IPS-18c (cell line): Measurements from ENCODE around the gene FN3KRP.

Experiments used
- H3K4me3 ChIP-seq: 2 replicates; pipeline ENCODE4 v1.7.0; 2013; ENCODE audit warnings: low read depth, mild to moderate bottlenecking, low read length, moderate library complexity; ENCODE audit not compliant: insufficient read depth
- H3K9me3 ChIP-seq: one replicate; pipeline ENCODE4 v1.6.1; 2013; ENCODE audit warnings: mild to moderate bottlenecking, low read length, moderate library complexity; ENCODE audit not compliant: control insufficient read depth, insufficient read depth

Gene FN3KRP

GRCh38 chr17:82685291-82685690, 31.2 kb upstream of the FN3KRP start:
- Histone ChIP-seq H3K4me3 (no peak overlapping the region), H3K9me3 (no peaks in the 10 kb centered on the region)

- Histone ChIP-seq H3K4me3 (no peak overlapping the region), H3K9me3 (no peaks in the 10 kb centered on the region)
Observed at GRCh38 chr17:82686366-82687324, 29.9 kb upstream of the FN3KRP start.

GRCh38 chr17:82687375-82687861, 29.1 kb upstream of the FN3KRP start:
- Histone ChIP-seq H3K4me3 (no peak overlapping the region), H3K9me3 (no peaks in the 10 kb centered on the region)

- no peaks in the 10 kb centered on the region for H3K9me3 ChIP-seq
- H3K4me3 ChIP-seq, result no peak overlapping the region
Observed at GRCh38 chr17:82687871-82688270, 28.6 kb upstream of the FN3KRP start.

GRCh38 chr17:82689077-82689476, 27.4 kb upstream of the FN3KRP start:
- Histone ChIP-seq H3K4me3 (no peak overlapping the region), H3K9me3 (no peaks in the 10 kb centered on the region)

- Histone ChIP-seq H3K4me3 (no peak overlapping the region), H3K9me3 (no peaks in the 10 kb centered on the region)
Observed at GRCh38 chr17:82690786-82691489, 25.6 kb upstream of the FN3KRP start.

GRCh38 chr17:82691714-82692113, 24.8 kb upstream of the FN3KRP start:
- H3K9me3 ChIP-seq, result no peaks in the 10 kb centered on the region
- no peak overlapping the region for H3K4me3 ChIP-seq

GRCh38 chr17:82692268-82692667, 24.2 kb upstream of the FN3KRP start:
- H3K4me3 ChIP-seq, result no peak overlapping the region

GRCh38 chr17:82693168-82693867, 23.2 kb upstream of the FN3KRP start:
- Histone ChIP-seq H3K4me3 (no peak overlapping the region), H3K9me3 (no peaks in the 10 kb centered on the region)

More at GRCh38 chr17:82692268-82692667, 24.2 kb upstream of the FN3KRP start:
- no peaks in the 10 kb centered on the region for H3K9me3 ChIP-seq

GRCh38 chr17:82694647-82695046, 21.9 kb upstream of the FN3KRP start:
- Histone ChIP-seq H3K9me3 (no peaks in the 10 kb centered on the region), H3K4me3 (no peak overlapping the region)

- Histone ChIP-seq H3K9me3 (no peaks in the 10 kb centered on the region), H3K4me3 (no peak overlapping the region)
Observed at GRCh38 chr17:82696259-82696658, 20.2 kb upstream of the FN3KRP start.

GRCh38 chr17:82696916-82697807, 19.3 kb upstream of the FN3KRP start:
- H3K9me3 ChIP-seq, result no peaks in the 10 kb centered on the region
- H3K4me3 ChIP-seq, result peak overlapping the region; percentile 53

- no peaks in the 10 kb centered on the region for H3K9me3 ChIP-seq
- H3K4me3 ChIP-seq, result peak overlapping the region; percentile 53
Observed at GRCh38 chr17:82697808-82698064, 18.8 kb upstream of the FN3KRP start.

- no peaks in the 10 kb centered on the region for H3K9me3 ChIP-seq
- H3K4me3 ChIP-seq, result peak within 1 kb of the TSS; percentile 63
Observed at GRCh38 chr17:82698065-82698973, 18.2 kb upstream of the FN3KRP start, which contains the start of gene RAB40B. Gene RAB40B, minus strand, starts transcription at chr17:82698698. Its CDS starts 102 bp downstream, at chr17:82698596.

- Histone ChIP-seq H3K4me3 (peak overlapping the region; percentile 63), H3K9me3 (no peaks in the 10 kb centered on the region)
Observed at GRCh38 chr17:82698974-82699442, 17.5 kb upstream of the FN3KRP start.

GRCh38 chr17:82699551-82699950, 17.0 kb upstream of the FN3KRP start:
- Histone ChIP-seq H3K9me3 (no peaks in the 10 kb centered on the region), H3K4me3 (no peak overlapping the region)
